GM23338 (cell line): ENCODE data around the gene DGCR6L.

Experiments
- CTCF ChIP-seq, 2 experiments: fragments of 200-600 bp in 1 of 2; sonication (generic) in 1 of 2; conservative IDR thresholded peaks; 2 replicates each; pipeline versions ENCODE4 v1.5.1 to v1.6.1; 2016 to 2017; ENCODE audit warnings: antibody characterized with exemption in 2 of 2, low read depth in 2 of 2, mild to moderate bottlenecking in 2 of 2, moderate library complexity in 1 of 2
- EZH2 ChIP-seq: fragments of 200-600 bp; sonication (generic); IDR thresholded peaks from one replicate; pipeline ENCODE4 v1.8.0; 2017; ENCODE audit warnings: antibody characterized with exemption, mild to moderate bottlenecking, low read depth; ENCODE audit not compliant: unreplicated experiment
- EZH2phosphoT487 ChIP-seq: fragments of 200-600 bp; sonication (generic); IDR thresholded peaks from one replicate; pipeline ENCODE4 v1.8.1; 2018; ENCODE audit warnings: antibody characterized with exemption; ENCODE audit not compliant: unreplicated experiment
- JUNB ChIP-seq: IDR thresholded peaks from one replicate; pipeline ENCODE4 v1.6.1; 2016; ENCODE audit warnings: antibody characterized with exemption; ENCODE audit not compliant: unreplicated experiment

GRCh38 chr22:20296598-20296997 lies 23.3 kb downstream of the DGCR6L start:
- TF ChIP-seq CTCF (conservative IDR thresholded peaks at IDR 0.05; ENCODE audit: low read depth in 2 of 2) (no peak), EZH2 (no peak), JUNB (no peak), EZH2phosphoT487 (no peak)
